ENCODE results near the gene EPC1. TPM values are rescaled to one million over a fixed set of nuclear protein-coding genes. Genes with fewer than 3 reads are reported as not detected.
A peak's percentile ranks its signal among the peaks of the same experiment; 100 is the strongest.
"Not testable (repeated sequence)": the region's sequence is repeated elsewhere in the genome, so short reads cannot be mapped to it uniquely, and the experiment has no call there.

The EPC1 gene
- total RNA-seq, 1 experiment from 2014 or later, result 36.6 TPM

- intact Hi-C loops (cut with micrococcal nuclease; ENCODE audit: unreplicated experiment), result no loop called here
- no peak for TF ChIP-seq CTCF (IDR thresholded peaks at IDR 0.05; ENCODE audit: insufficient read depth in 1 of 2, low read depth in 1 of 2, low read length in 1 of 2, severe bottlenecking in 1 of 2, unreplicated experiment in 1 of 2)
- Mint-ChIP-seq H3K27ac (ENCODE audit: unreplicated experiment) (no peak overlapping the region), H3K4me1 (ENCODE audit: low read depth, unreplicated experiment) (peaks cover 24% of the 10 kb centered on the region), H3K36me3 (ENCODE audit: insufficient read depth, unreplicated experiment) (peaks cover 17% of the 10 kb centered on the region), H3K9me3 (ENCODE audit: unreplicated experiment) (peaks cover 14% of the 10 kb centered on the region), H3K27me3 (ENCODE audit: insufficient read depth, unreplicated experiment) (no peaks in the 10 kb centered on the region), H3K4me3 (ENCODE audit: unreplicated experiment) (no peak overlapping the region)
- Histone ChIP-seq H3K27me3 (replicated peaks; ENCODE audit: control insufficient read depth, insufficient read depth, low read length) (no peaks in the 10 kb centered on the region), H3K4me1 (peaks cover 16% of the 10 kb centered on the region), H3K36me3 (ENCODE audit: control insufficient read depth, insufficient read depth, low read length) (no peaks in the 10 kb centered on the region), H3K9me3 (0 out of 2 replicates have a peak, but pooled peaks cover 5% of the 10 kb centered on the region), H3K4me3 (ENCODE audit: low read depth, low read length) (no peak overlapping the region)
- DNase-seq, result no peak
- no TSS peak for BruUV-seq (replicated peaks)
- ChIA-PET POLR2A (no interaction called here), CTCF (no interaction called here)
These were observed 10.2 kb upstream of the EPC1 start for GRCh38 chr10:32357056-32357735.

GRCh38 chr10:32354690-32355089, 7.7 kb upstream of the EPC1 start:
- CTCF ChIA-PET, POLR2A ChIA-PET: not testable (repeated sequence)
- peaks cover 14% of the 10 kb centered on the region for H3K9me3 Mint-ChIP-seq (ENCODE audit: unreplicated experiment)

GRCh38 chr10:32350811-32351350, 3.9 kb upstream of the EPC1 start:
- DNase-seq, result no peak
- no peak overlapping the region for H3K4me3 ChIP-seq (ENCODE audit: low read depth, low read length)
- H3K27me3 Mint-ChIP-seq (ENCODE audit: insufficient read depth, unreplicated experiment), result no peaks in the 10 kb centered on the region
- no peaks in the 10 kb centered on the region for H3K27me3 ChIP-seq (replicated peaks; ENCODE audit: control insufficient read depth, insufficient read depth, low read length)
- peak overlapping the region; percentile 28 for H3K27ac Mint-ChIP-seq (ENCODE audit: unreplicated experiment)
- H3K36me3 Mint-ChIP-seq (ENCODE audit: insufficient read depth, unreplicated experiment), result peaks cover 29% of the 10 kb centered on the region
- H3K9me3 ChIP-seq, result 0 out of 2 replicates have a peak, but pooled peaks cover 5% of the 10 kb centered on the region
- CTCF ChIA-PET, result interaction anchor here (0.6 kb wide), 1 partner anchor 161 kb away, joined by 5 read pairs; no protein-coding TSS in a partner anchor
- H3K4me3 Mint-ChIP-seq (ENCODE audit: unreplicated experiment), result no peak overlapping the region
- no peaks in the 10 kb centered on the region for H3K36me3 ChIP-seq (ENCODE audit: control insufficient read depth, insufficient read depth, low read length)
- peaks cover 5% of the 10 kb centered on the region for H3K9me3 Mint-ChIP-seq (ENCODE audit: unreplicated experiment)
- no TSS peak for BruUV-seq (replicated peaks)
- peaks cover 50% of the 10 kb centered on the region for H3K4me1 Mint-ChIP-seq (ENCODE audit: low read depth, unreplicated experiment)
- POLR2A ChIA-PET, result no interaction called here
- TF ChIP-seq CTCF (IDR thresholded peaks at IDR 0.05; ENCODE audit: insufficient read depth in 1 of 2, low read depth in 1 of 2, low read length in 1 of 2, severe bottlenecking in 1 of 2, unreplicated experiment in 1 of 2), result no peak
- intact Hi-C loops (cut with micrococcal nuclease; ENCODE audit: unreplicated experiment), result loop anchor here (1.0 kb wide), 1 partner anchor 16 kb away; no protein-coding TSS in a partner anchor
- peaks cover 55% of the 10 kb centered on the region for H3K4me1 ChIP-seq

More at GRCh38 chr10:32354690-32355089, 7.7 kb upstream of the EPC1 start:
- H3K4me3 ChIP-seq (ENCODE audit: low read depth, low read length); DNase-seq; H3K27me3 Mint-ChIP-seq (ENCODE audit: insufficient read depth, unreplicated experiment); H3K27me3 ChIP-seq (replicated peaks; ENCODE audit: control insufficient read depth, insufficient read depth, low read length); BruUV-seq (replicated peaks); intact Hi-C loops (cut with micrococcal nuclease; ENCODE audit: unreplicated experiment); H3K4me3 Mint-ChIP-seq (ENCODE audit: unreplicated experiment); H3K9me3 ChIP-seq; H3K27ac Mint-ChIP-seq (ENCODE audit: unreplicated experiment); H3K36me3 ChIP-seq (ENCODE audit: control insufficient read depth, insufficient read depth, low read length): not testable (repeated sequence)
- H3K4me1 Mint-ChIP-seq (ENCODE audit: low read depth, unreplicated experiment), result peaks cover 37% of the 10 kb centered on the region
- H3K4me1 ChIP-seq, result peaks cover 34% of the 10 kb centered on the region
- H3K36me3 Mint-ChIP-seq (ENCODE audit: insufficient read depth, unreplicated experiment), result peaks cover 17% of the 10 kb centered on the region
